GM19351 (cell line): ENCODE results near the gene PBX2.
"Not testable (repeated sequence)": the region's sequence is repeated elsewhere in the genome, so short reads cannot be mapped to it uniquely, and the experiment has no call there.

Source experiments
- ATAC-seq: cut with Tn5 transposase; IDR thresholded peaks from one replicate; pipeline ENCODE4 v1.9.1; 2021; ENCODE audit warnings: mild to moderate bottlenecking, moderate library complexity; ENCODE audit not compliant: unreplicated experiment

PBX2 gene

GRCh38 chr6:32151863-32152768, 37.9 kb downstream of the PBX2 start, which contains the start of gene PRRT1:
Gene PRRT1, minus strand, starts transcription at chr6:32151939. Its CDS starts 112 bp downstream, at chr6:32151827.
- no peak for ATAC-seq

- no peak for ATAC-seq
Observed at GRCh38 chr6:32151181-32151862, 38.7 kb downstream of the PBX2 start.

- no peak for ATAC-seq
Observed at GRCh38 chr6:32149932-32150870, 39.8 kb downstream of the PBX2 start.

- no peak for ATAC-seq
Observed at GRCh38 chr6:32149092-32149755, 40.8 kb downstream of the PBX2 start.

GRCh38 chr6:32148289-32149091, 41.5 kb downstream of the PBX2 start:
- ATAC-seq = no peak

GRCh38 chr6:32147401-32148132, 42.4 kb downstream of the PBX2 start:
- no peak for ATAC-seq

- no peak for ATAC-seq
Observed at GRCh38 chr6:32146687-32147086, 43.3 kb downstream of the PBX2 start.

GRCh38 chr6:32146287-32146686, 43.7 kb downstream of the PBX2 start:
- no peak for ATAC-seq

GRCh38 chr6:32144238-32144637, 45.8 kb downstream of the PBX2 start:
- not testable (repeated sequence) for ATAC-seq

GRCh38 chr6:32140420-32141046, 49.5 kb downstream of the PBX2 start:
- ATAC-seq = no peak

- ATAC-seq = no peak
Observed at GRCh38 chr6:32139590-32139989, 50.4 kb downstream of the PBX2 start.

- no peak for ATAC-seq
Observed at GRCh38 chr6:32137454-32137853, 52.5 kb downstream of the PBX2 start.
